ENCODE data around the gene RASSF5. TPM values are rescaled to one million over a fixed set of nuclear protein-coding genes. Genes with fewer than 3 reads are reported as not detected.

RASSF5 gene
- total RNA-seq, 1 experiment from 2014 or later, result 3.8 TPM

DNA sequence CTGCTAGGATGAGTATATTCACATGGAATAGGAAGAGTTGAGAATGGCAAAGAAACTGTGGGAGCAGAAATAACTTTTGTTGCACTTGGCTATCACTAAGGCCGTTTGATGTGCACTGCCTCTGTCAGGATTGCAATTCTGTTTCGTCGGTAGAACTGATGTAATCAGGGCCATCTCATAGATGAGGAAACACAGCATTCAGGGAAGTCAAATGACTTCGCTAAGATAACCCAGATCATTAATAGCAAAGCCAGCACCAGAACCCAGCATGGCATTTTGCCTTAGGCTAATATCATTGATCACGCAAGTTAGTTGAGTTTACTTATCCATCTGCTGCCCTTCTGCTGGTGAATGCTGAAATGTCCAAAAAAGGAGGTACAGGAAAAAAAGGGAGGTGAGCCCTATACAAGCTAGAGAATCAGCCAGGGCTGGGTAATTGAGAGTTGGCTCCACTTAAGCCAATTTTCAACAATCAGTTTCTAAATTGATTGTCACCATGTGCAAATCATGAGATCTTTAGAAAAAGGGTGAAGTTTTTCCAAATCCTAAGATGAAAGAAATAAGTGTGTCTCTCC is 7.6 kb downstream of the RASSF5 start:
- no peak for DNase-seq (ENCODE audit: low spot score)

DNA sequence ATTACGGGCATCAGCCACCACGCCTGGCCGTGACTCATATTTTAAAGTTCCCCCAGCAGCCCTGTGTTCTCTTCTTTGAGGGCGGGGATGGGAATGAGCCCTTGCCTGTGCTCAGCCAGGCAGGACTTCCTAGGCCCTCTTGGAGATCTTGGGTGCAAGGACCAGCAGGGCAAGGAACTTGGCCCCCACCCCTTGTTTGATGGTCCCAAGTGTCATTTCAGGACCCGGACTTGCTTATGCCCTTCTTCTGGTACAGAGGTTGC is 9.3 kb downstream of the RASSF5 start:
- no peak for DNase-seq (ENCODE audit: low spot score)

DNA sequence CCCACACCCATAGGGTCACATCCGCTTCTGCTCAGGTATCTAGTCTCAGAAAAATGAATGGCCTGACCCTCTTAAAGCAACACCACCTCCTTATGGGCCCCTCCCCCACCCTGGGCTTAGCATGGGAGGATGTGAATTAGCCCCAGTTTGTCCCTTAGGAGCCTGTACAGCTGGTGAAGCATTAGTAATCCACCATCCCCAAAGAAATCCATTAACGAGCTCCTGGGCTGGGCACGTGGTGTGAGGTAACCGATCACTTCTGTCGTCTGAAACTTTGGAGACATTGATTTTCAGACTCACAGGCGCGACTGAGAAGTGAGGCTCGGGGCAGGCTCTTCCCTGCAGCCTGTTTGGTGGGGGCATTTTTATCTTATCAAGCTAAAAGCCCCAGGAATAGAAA is 10.5 kb downstream of the RASSF5 start:
- no peak for DNase-seq (ENCODE audit: low spot score)

DNA sequence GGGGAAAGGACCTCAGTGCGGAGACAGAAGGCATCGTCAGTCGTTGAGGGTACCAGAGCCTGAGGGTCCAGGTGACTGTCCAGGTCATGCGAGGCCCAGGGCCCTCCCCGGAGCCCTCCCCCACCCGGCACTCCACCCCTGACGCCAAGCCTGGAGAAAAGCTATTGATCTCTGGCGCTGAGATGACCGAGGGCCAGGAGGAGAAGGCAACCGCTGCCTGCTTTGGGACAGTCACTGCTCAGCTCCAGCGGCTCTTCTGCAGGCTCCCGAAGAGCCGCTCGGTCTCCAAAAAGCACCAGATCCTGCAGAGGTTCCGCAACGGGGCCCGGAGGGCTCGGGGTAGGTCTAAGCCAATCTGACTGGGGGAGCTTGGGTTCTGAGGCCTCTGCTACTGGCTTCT is 10.9 kb downstream of the RASSF5 start:
- DNase-seq (ENCODE audit: low spot score), result no peak

DNA sequence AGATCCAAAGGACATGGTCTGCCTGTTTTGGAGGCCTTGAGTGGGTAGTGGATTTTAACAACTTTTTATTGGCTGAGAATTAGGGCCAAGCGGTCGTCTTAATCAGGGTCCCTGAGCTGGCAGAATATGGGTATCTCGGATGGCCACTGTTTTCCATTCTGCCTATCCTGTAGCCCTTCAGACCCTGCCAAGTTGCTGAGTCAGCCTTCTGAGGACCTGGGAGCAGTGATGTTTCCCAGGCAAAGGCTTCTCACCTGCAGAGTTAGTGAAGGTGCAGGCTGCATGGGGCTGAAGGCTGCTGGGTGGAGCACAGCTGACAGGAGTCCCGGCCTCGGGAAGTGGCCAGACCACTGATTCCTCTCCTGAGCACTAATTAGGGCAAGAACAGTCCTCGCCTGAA is 11.4 kb downstream of the RASSF5 start:
- DNase-seq (ENCODE audit: low spot score), result no peak

DNA sequence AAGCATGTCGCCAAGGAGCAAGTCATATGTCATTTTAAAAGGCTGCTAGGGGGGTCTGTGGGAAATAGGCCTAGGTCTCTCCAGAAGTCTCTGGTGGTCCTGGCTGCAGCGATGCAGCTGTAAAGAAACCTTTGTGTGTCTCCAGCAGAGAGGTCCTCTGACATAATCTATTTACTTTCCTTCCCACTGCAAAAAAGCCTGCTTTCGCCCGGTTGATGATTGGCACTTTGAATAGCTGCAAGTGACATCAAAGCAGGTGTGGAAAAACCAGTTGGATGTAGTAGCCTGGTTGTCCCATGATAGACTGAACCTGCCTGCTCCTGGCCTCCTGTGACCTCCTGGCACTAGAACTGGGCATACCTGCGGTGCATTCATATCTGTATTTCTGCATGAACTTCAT is 13.8 kb downstream of the RASSF5 start:
- no peak for DNase-seq (ENCODE audit: low spot score)

DNA sequence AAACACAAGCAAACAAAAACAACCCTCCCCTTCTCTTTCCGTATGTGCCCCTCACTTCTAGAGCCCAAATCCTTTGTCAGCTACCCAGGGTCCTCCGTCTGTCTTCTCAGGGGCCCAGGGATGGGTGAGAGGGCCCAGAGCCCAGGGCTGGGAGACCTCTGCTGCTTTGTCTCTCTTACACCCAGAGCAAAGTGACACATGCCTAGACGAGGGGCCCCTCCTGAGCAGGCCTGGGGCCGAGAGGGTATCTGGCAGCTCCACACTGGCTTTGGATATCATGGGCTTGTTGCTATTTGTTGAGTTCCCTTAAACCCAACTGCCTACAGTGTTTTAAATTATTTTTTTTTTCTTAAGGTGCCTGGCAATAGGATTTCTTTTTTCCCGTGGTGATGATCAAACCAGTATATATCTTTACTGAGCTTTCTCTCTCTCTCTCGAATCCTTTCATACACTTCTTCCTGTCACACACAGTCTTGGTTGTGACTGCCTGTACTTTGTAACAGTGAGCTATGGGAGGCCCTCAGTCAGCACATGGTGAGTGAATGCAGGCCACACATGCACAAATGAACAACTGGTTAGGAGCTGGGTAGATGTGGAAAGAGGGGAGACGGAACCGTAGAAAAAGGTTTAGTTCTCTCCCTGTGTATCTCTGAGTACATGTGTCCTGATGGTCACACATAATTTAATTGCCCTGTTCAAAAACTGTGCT is 14.5 kb downstream of the RASSF5 start:
- DNase-seq (ENCODE audit: low spot score), result no peak

DNA sequence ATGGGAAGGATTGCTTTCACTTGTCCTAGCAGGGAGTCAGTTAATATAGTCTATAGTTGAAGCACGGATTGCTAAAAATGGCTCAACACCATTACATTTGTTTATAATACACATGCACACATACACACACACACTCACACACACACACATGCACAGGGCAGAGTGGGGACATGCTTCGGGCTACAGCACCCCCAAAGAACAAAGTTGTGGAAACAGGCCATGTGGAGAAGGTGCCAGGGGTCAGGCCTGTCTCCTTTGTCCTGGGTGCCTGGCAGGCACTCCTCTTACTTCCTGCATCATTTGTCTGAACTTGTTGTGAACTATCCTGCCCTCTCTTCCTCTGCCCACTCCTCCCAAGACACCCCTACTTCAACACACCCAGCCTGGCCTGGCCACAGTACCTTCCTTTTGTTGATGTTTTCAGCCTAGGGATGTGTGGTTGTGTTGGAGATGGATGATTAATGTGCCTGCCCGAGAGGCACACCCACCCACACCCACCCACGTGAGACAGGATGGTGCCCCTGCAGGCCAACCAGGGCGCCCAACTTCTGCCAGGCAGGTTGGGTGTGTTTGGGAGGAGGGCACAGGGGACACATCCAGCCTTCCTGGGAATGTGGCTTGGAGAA is 17.5 kb downstream of the RASSF5 start:
- no peak for DNase-seq (ENCODE audit: low spot score)

DNA sequence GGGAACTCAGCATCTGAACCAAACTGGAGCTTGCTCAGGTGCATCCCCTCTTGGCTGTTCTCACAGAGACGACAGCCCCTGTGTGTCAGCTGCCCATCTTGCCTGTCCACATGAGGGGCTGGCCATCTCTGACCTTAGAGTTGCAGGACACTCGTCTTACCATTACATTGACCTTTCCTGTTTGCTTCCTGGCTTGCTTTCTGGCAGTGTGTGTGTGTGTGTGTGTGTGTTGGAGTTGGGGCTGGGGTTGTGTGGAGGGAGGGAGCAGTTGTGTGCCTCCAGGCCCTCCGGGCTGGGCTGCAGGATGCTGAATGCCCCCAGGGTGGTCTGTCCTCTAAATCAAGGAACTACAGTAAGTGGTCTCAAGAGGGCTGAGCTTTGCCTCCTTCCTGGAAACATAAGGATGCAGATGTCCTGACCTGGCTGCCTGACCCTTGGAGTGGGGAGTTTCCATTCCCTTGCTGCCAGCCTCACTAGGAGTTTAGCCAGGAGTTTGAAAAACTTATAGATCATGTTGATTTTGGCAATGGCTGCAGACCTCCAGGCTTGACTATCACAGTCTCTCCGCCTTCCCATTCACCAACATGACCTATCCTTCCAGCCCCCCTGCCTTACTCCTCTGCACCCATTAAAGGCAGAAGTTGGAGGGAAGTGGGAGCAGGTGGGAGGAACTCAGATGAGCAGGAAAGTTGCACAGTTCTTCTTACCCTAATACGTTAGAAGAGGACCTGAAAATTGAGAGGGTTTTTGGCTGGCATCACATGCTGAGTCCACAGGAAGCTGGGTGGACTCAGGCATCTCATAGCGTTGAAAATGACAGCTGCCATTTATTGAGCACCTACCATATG is 19.0 kb downstream of the RASSF5 start:
- no peak for DNase-seq (ENCODE audit: low spot score)

DNA sequence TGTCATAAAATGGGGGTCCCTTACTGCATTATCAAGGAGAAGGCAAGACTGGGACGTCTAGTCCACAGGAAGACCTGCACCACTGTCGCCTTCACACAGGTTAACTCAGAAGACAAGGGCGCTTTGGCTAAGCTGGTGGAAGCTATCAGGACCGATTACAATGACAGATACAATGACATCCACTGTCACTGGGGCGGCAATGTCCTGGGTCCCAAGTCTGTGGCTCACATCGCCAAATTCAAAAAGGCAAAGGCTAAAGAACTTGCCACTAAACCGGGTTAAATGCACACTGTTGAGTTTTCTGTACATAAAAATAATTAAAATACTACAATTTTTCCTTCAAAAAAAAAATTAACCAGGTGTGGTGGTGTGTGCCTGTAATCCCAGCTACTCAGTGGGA is 22.1 kb downstream of the RASSF5 start:
- no peak for DNase-seq (ENCODE audit: low spot score)

DNA sequence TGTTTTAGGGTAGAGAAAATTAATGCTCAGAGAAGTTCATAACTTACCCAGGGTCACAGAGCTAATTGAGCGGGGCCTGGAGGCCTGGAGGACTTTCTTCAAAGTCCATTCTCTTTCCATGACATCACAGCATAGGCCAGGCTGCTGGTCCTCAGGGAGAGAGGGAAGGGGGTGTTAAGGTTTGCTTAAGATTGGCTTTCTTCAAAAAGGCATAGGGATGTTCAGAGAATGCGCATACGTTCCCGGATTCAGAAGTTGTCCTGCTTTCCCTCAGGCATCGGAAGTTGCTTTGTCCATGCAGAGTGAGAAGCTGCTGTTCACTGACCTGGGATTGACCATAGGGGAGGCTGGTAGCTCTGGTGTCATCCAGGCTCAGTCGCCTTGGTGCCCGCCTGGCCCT is 25.0 kb downstream of the RASSF5 start:
- DNase-seq (ENCODE audit: low spot score), result no peak

DNA sequence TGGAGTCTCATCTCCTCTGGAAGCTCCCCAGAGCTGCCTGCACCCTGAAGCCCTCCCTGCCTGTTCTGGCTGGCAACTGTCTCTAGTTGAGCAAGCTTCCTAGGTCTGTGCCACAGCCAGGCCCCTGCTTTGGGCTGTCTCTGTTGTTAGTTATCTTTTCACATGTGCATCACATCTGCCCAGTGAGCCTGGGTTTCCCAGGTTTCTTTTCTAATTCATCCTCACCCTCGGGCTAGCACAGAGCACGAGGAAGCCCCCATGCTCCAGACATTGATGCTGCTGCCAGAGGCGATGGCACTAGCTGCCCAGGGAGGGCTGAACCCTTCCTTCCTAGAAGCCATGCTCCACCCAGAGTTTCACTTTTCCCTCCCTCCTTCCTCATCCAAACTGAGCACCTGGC is 27.2 kb downstream of the RASSF5 start:
- DNase-seq (ENCODE audit: low spot score), result no peak

DNA sequence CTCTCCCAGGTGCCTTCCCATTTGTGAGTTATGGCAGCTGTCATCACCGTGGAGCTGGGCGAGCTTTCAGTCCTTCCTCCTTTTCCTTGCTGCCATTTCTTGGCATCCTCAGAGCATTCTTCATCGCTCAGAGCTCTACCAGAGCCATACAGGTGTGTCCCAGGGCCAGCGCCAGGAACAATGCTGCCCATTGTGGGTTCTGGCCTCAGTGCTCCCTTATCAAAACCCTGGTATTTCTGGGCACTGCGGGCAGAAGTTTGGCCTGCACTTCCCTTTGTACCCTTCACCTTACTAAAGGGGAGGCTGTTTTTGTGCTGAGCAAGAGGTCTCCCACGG is 28.5 kb downstream of the RASSF5 start:
- no peak for DNase-seq (ENCODE audit: low spot score)

DNA sequence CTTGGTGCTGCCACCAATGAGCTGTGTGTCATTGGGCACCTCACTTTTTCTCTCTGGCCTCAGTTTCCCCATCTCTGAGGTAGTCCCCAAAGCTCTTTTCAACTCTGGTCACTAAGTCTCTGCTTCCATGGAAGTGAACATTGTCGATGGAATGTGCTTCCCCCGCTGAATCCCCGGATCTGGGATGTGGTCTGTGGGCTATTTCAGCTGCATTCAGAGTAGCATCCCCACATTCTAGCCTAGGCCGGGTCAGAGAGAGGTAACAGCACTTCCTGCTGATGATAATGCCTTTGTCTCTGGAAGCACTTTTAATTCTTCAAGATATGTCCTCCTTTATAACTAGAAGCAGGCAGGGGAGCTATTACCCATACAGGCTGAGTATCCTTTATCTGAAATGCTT is 29.8 kb downstream of the RASSF5 start:
- no peak for DNase-seq (ENCODE audit: low spot score)

DNA sequence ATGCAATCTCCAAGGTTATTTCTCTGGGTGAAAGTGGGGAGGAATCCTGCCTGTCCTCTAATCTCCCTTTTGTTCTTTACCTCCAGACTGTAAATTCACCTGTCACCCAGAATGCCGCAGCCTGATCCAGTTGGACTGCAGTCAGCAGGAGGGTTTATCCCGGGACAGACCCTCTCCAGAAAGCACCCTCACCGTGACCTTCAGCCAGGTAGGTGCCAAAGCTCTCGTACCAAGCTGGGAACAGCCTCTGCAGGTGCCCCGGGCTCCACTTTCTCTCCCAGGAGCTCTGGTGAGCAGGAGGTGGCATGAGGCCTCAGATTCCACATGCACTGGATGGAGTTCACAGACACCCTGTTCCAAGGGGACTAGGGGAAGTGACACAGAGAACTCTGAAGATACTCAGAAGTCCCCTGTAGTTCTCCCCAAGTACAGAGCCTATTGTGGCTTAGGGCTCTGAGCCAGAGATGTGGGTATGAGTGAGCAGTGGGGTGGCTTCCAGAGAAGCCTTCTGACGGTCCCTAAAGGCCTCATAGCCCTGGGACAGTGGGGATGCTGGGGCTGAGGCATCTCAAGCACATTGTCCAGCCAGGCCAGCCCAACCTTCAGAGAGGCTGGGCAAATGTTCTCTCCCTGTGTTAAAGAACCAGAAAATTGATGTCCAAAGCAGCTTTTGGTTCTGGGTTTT is 30.9 kb downstream of the RASSF5 start:
- DNase-seq (ENCODE audit: low spot score), result no peak

DNA sequence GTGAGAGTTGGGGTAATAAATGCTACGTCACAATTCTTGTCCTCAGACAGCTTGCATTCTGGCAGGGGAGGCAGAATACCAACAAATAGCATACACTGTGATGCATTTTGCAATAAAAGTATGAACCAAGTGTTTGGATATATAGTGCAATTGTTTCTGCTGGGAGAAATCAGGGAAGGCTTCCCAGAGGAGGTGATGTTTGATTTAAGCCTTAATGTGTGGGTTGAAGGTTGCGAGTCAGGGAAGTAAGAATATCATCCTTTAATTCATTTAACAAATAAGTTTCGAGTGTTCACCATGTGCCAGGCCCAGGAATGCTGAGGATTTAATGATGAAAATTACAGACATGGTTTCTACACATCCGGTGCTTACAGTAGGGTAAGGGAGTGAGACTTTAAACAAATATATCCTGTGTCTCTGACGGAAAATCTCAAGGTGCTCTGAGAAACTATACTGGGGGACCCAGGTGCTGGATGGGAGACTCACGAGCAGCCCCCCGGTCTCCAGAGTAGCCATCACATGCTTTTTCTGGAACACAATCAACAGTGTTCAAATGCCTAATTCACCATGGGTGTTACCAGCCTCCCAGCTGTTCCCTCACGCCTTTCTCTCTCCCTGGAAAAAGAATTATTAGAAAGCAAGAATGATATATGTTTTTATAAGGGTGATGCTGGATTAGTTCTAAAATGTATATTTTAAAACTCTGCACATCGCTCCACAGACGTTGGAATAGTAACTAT is 31.7 kb downstream of the RASSF5 start:
- no peak for DNase-seq (ENCODE audit: low spot score)

DNA sequence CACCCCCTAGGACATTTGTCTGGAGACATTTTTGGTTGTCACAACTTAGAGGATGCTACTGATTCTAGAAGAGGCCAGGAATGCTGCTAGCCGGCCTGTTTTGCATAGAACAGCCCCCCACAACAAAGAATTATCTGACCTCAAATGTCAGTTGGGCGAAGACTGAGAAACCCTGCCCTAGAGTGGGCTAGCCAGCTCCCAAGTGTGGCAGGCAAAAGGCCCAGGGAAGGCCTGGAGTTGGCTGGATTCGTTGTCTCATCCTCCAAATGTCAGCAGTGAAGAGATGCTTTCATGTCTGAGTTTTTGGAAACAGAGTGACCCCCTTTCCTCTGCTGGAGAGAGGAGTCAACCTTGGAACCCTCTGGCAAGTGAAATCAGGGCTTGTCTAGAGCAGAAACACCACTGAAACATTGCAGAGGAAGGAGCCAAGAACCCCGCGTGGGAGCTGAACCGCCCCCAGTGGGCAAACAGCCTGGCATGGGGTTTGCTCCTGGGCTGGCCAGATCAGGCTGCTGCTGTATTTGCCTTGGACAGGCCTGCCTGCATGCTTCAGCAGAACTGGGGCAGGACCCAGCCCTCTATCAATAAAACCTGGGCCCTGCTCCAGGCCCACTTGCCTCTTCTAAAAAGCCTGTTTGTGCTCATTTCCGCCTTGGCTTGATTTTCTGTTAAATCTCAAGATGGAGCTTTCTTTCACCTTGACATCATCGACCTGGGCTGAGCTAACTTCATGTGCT is 32.9 kb downstream of the RASSF5 start:
- DNase-seq (ENCODE audit: low spot score), result no peak

DNA sequence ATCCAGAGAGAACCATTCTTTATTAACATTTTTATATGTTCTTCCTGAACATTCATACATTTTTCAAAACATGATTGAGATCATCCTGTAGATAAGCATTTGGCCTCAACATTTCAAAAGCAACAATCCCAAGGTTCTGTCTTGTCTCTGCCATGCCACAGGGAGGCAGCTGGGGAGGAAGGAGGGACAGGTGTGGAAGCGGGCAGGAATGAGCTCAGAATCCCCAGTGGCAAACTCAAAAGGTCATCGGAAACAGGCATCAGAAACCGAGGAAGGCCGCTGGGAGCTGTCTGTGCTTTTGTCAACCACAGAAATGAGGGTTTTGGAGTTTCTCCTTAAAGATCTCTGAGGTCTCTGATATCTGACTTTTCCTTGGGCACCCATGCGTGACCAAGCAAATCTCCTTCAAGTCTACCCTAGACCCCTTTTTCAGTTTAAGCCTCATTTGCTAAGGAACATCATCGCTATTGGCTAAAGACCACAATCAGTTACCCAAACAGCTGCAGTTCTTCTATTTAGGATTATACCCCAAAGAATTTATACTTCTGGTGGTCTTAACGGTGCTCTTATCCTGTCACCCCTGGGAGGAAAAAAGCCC is 34.0 kb downstream of the RASSF5 start:
- no peak for DNase-seq (ENCODE audit: low spot score)

DNA sequence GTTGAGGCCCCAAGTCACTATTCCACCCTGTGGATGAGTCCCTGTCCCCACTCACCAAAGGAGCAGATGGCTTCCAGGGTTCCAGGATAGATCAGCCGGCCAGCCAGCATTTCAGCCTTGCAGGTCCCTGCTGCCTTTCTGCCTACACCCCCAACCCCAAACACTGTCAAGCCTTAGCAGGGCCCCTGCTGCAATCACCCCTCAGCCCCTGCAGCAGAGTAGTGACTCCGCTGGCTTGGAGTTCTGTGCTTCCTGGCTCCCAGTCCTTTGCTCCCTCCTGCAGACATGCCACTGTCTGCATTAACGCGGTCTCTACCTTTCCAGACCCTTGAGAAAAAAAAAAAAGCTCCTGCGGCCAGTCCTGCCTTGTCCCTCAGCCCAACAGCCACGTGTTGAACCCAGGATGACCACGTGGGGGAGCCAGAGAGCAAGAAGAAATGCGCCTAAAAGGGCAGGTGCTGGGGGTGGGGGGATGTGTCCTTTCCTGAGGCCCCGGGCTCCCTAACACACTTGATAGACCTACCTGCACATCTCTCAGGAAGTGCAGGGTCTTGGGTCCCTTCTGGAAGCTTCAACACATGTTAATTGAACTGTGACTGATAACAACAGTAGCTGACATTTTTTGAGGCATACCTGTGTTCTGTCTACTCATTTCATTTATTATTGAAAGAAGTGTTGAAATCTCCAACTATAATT is 37.4 kb downstream of the RASSF5 start:
- peak; percentile 31 for DNase-seq (ENCODE audit: low spot score)

DNA sequence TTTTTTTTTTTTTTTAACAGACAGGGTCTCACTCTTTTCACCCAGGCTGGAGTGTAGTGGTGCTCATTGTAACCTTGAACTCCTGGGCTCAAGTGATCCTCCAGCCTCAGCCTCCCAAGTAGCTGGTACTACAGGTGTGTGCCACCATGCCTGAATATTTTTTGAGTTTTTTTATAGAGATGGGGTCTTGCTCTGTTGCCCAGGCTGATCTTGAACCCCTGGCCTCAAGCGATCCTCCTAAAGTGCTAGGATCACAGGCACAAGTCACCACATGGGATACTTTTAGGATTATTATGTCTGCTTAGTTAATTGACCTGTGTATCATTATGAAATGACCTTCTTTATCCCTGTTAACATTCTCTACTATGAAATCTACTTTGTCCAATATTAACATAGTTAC is 38.0 kb downstream of the RASSF5 start:
- DNase-seq (ENCODE audit: low spot score), result no peak
